Measurements from ENCODE around the gene UBE2E2.

UBE2E2 gene

GRCh38 chr3:23591374-23591773, 388.2 kb downstream of the UBE2E2 start:
- no peak for TF ChIP-seq REST (IDR thresholded peaks at IDR 0.05; ENCODE audit: insufficient read depth in 1 of 2, low read depth in 2 of 2, low read length in 2 of 2)
- no peak for TF ChIP-seq SIN3A (IDR thresholded peaks at IDR 0.05; ENCODE audit: borderline replicate concordance, insufficient read depth, low read length)
- no peak for TF ChIP-seq POLR2AphosphoS5 (IDR thresholded peaks at IDR 0.05; ENCODE audit: low read depth, low read length)

- TF ChIP-seq TAF1 (IDR thresholded peaks at IDR 0.05; ENCODE audit: borderline replicate concordance, insufficient read depth, low read length), result no peak
- no peak for TF ChIP-seq FOXP2 (optimal IDR thresholded peaks at IDR 0.05; ENCODE audit: borderline replicate concordance, extremely low read depth, extremely low read length, insufficient read depth)
- no peak for TF ChIP-seq SIN3A (IDR thresholded peaks at IDR 0.05; ENCODE audit: borderline replicate concordance, insufficient read depth, low read length)
- no peak for TF ChIP-seq POLR2AphosphoS5 (IDR thresholded peaks at IDR 0.05; ENCODE audit: low read depth, low read length)
- TF ChIP-seq REST (IDR thresholded peaks at IDR 0.05; ENCODE audit: insufficient read depth in 1 of 2, low read depth in 2 of 2, low read length in 2 of 2), result no peak
These were observed 390.1 kb downstream of the UBE2E2 start for GRCh38 chr3:23592961-23593931.

- no peak for TF ChIP-seq TAF1 (IDR thresholded peaks at IDR 0.05; ENCODE audit: borderline replicate concordance, insufficient read depth, low read length)
- TF ChIP-seq POLR2AphosphoS5 (IDR thresholded peaks at IDR 0.05; ENCODE audit: low read depth, low read length), result no peak
- no peak for TF ChIP-seq REST (IDR thresholded peaks at IDR 0.05; ENCODE audit: insufficient read depth in 1 of 2, low read depth in 2 of 2, low read length in 2 of 2)
- no peak for TF ChIP-seq SIN3A (IDR thresholded peaks at IDR 0.05; ENCODE audit: borderline replicate concordance, insufficient read depth, low read length)
- no peak for TF ChIP-seq FOXP2 (optimal IDR thresholded peaks at IDR 0.05; ENCODE audit: borderline replicate concordance, extremely low read depth, extremely low read length, insufficient read depth)
These were observed 390.9 kb downstream of the UBE2E2 start for GRCh38 chr3:23594066-23594465.

- TF ChIP-seq SIN3A (IDR thresholded peaks at IDR 0.05; ENCODE audit: borderline replicate concordance, insufficient read depth, low read length) (no peak), FOXP2 (optimal IDR thresholded peaks at IDR 0.05; ENCODE audit: borderline replicate concordance, extremely low read depth, extremely low read length, insufficient read depth) (no peak), TAF1 (IDR thresholded peaks at IDR 0.05; ENCODE audit: borderline replicate concordance, insufficient read depth, low read length) (no peak), POLR2AphosphoS5 (IDR thresholded peaks at IDR 0.05; ENCODE audit: low read depth, low read length) (no peak), REST (IDR thresholded peaks at IDR 0.05; ENCODE audit: insufficient read depth in 1 of 2, low read depth in 2 of 2, low read length in 2 of 2) (no peak)
These were observed 392.0 kb downstream of the UBE2E2 start for GRCh38 chr3:23594894-23595670.
